Thyroid gland (tissue), 4 donors: ENCODE data around the gene BCAT1. TPM values are rescaled to one million over a fixed set of nuclear protein-coding genes. Genes with fewer than 3 reads are reported as not detected.
"Not testable (repeated sequence)": the region's sequence is repeated elsewhere in the genome, so short reads cannot be mapped to it uniquely, and the experiment has no call there.

ENCODE experiments used
- DNase-seq, 2 donors: peaks; one replicate each; pipeline ENCODE4 v3.0.0-alpha.2; 2019
- H3K27ac ChIP-seq, 3 donors: fragments of 200-600 bp; sonication (generic); 1 replicate in 2 of 3; 2 replicates in 1 of 3; pipeline ENCODE4 v1.5.1; 2016 to 2019; ENCODE audit warnings: mild to moderate bottlenecking in 1 of 3, moderate library complexity in 1 of 3
- H3K27me3 ChIP-seq: fragments of 200-600 bp; sonication (generic); one replicate; pipeline ENCODE4 v1.5.1; 2019
- H3K36me3 ChIP-seq, 2 donors: fragments of 200-600 bp; sonication (generic); one replicate each; pipeline ENCODE4 v1.5.1; 2016 to 2019
- H3K4me1 ChIP-seq, 2 donors: fragments of 200-600 bp; sonication (generic); one replicate each; pipeline ENCODE4 v1.5.1; 2017 to 2019
- H3K4me3 ChIP-seq, 3 donors: fragments of 200-600 bp; sonication (generic); replicated peaks in 1 of 3; 1 replicate in 2 of 3; 2 replicates in 1 of 3; pipeline ENCODE4 v1.5.1; 2016; ENCODE audit warnings: mild to moderate bottlenecking in 1 of 3
- H3K9me3 ChIP-seq: fragments of 200-600 bp; sonication (generic); one replicate; pipeline ENCODE4 v1.5.1; 2017
- CTCF ChIP-seq, 6 experiments: fragments of 200-600 bp in 3 of 6; fragments of 450-650 bp in 3 of 6; sonication (generic) in 3 of 6; IDR thresholded peaks; one replicate each; pipeline ENCODE4 v1.5.1; 2016 to 2019; ENCODE audit warnings: antibody characterized with exemption in 6 of 6, mild to moderate bottlenecking in 2 of 6, inconsistent platforms in 1 of 6, moderate library complexity in 1 of 6
- POLR2A ChIP-seq, 2 donors: fragments of 450-650 bp; IDR thresholded peaks; one replicate each; pipeline ENCODE4 v1.6.1; 2017; ENCODE audit warnings: antibody characterized with exemption in 2 of 2, mild to moderate bottlenecking in 2 of 2, moderate library complexity in 1 of 2
- WGBS, 2 donors: methylation state at CpG; one replicate each; pipeline ENCODE4 v1.1.5; 2017; 5-methylcytosine and 5-hydroxymethylcytosine counted together
- intact Hi-C: fragments of 100-400 bp; cut with DNase I; formaldehyde crosslinking; loops from one replicate; pipeline ENCODE4 v1.15.1; 2023
- total RNA-seq, 4 donors: library from RNA; depleted of rRNA; stranded (reverse); fragments of >200 nt; gene quantifications; one replicate each; pipeline ENCODE4 v1.2.3, GENCODE V29; 2016

Gene BCAT1
- total RNA-seq, 4 donors from 2014 or later: 3.8 to 49.1 (median 13.2) TPM

- Histone ChIP-seq H3K9me3 (no peaks in the 10 kb centered on the region), H3K4me3 (no peak overlapping the region), H3K27me3 (no peaks in the 10 kb centered on the region), H3K36me3 (no peaks in the 10 kb centered on the region), H3K27ac (no peak overlapping the region), H3K4me1 (no peaks in the 10 kb centered on the region)
- intact Hi-C loops: no loop called here
- WGBS, 2 donors: 78 to 83% methylated on average over 2 of the region's 2 CpGs
- no peak for DNase-seq
- TF ChIP-seq CTCF (IDR thresholded peaks at IDR 0.05): no peak
Measured at GRCh38 chr12:24929953-24930352, 18.9 kb downstream of the BCAT1 start.

DNA sequence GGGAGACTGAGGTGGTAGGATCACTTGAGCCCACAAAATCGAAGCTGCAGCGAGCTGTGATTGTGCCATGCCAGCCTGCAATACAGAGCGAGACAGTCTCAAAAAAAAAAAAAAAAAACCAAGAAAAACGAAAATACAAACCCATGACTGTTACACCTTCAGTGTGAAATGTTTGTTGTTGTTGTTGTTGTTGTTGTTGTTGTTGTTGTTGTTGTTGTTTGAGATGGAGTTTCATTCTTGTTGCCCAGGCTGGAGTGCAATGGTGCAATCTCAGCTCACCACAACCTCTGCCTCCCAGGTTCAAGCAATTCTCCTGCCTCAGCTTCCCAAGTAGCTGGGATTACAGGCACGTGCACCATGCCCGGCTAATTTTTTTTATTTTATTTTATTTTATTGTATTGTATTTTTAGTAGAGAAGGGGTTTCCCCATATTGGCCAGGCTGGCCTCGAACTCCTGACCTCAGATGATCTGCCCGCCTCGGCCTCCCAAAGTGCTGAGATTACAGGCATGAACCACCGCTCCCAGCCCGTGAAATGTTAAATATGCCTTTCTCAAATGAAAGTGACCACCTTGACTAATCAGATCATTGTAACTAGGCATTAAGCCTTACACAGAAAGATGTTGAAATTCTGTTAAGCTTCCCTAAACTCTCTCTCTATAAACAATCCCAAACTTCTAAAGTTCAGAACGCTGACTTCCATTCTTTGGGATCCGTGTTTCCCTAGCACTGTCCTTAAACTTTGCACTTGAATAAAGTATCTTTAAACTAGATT, 20.2 kb downstream of the BCAT1 start:
- DNase-seq, intact Hi-C loops, H3K27me3 ChIP-seq, H3K9me3 ChIP-seq, H3K4me1 ChIP-seq, H3K27ac ChIP-seq, H3K36me3 ChIP-seq, H3K4me3 ChIP-seq: not testable (repeated sequence)
- WGBS, 2 donors: 88 to 93% methylated on average over 13 of the region's 13 CpGs

DNA sequence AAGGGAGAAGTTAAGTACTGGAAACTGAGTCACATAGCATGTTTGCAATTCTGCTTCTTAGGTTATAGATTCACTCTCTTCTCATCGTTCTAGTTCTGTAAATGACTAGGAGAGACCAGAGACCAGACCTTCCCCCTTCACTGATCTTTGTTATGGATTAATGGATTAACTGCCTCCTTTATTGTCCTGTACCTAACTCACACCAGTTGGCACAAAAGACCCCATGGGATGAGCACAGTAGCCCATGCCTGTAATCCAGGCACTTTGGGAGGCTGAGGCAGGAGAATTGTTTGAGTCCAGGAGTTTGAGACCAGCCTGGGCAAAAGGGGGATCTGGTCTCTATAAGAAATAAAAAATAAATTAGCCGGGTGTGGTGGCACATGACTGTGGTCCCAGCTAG, 20.8 kb downstream of the BCAT1 start:
- WGBS, 2 donors: 83 to 90% methylated on average over 2 of the region's 2 CpGs
- no peak overlapping the region for H3K4me3 ChIP-seq
- no peaks in the 10 kb centered on the region for H3K36me3 ChIP-seq
- intact Hi-C loops: no loop called here
- H3K27ac ChIP-seq: no peak overlapping the region
- no peak for DNase-seq
- TF ChIP-seq POLR2A (IDR thresholded peaks at IDR 0.05) (no peak), CTCF (IDR thresholded peaks at IDR 0.05) (no peak)
- H3K27me3 ChIP-seq: no peaks in the 10 kb centered on the region
- H3K9me3 ChIP-seq: no peaks in the 10 kb centered on the region
- no peaks in the 10 kb centered on the region for H3K4me1 ChIP-seq

GRCh38 chr12:24926080-24926479, 22.8 kb downstream of the BCAT1 start:
- H3K27ac ChIP-seq, intact Hi-C loops, H3K4me3 ChIP-seq, DNase-seq, H3K27me3 ChIP-seq, H3K36me3 ChIP-seq, H3K4me1 ChIP-seq, H3K9me3 ChIP-seq: not testable (repeated sequence)
- WGBS, 2 donors: 95% methylated on average over 8 to 20 of the region's 24 CpGs

DNA sequence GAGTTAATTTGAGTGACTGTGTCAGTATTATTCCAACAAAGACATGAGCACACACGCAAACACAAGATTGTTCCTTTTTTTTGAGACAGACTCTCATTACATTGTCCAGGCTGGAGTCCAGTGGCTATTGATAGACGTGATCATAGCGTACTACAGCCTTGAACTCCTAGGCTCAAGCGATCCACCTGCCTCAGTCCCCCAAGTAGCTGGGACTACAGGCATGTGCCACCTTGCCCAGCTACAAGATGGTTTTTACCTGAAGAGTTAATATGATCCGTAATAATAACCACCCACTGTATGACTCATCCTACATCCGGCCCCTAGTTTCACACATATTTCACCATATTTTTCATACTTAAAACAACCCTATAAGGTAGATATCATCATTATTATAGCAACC, 26.8 kb downstream of the BCAT1 start:
- no peak overlapping the region for H3K27ac ChIP-seq
- no peaks in the 10 kb centered on the region for H3K4me1 ChIP-seq
- intact Hi-C loops: no loop called here
- no peaks in the 10 kb centered on the region for H3K9me3 ChIP-seq
- 90 to 92% methylated on average over 6 of the region's 6 CpGs for WGBS, 2 donors
- no peak for DNase-seq
- TF ChIP-seq POLR2A (IDR thresholded peaks at IDR 0.05) (no peak), CTCF (IDR thresholded peaks at IDR 0.05) (no peak)
- H3K27me3 ChIP-seq: no peaks in the 10 kb centered on the region
- no peaks in the 10 kb centered on the region for H3K36me3 ChIP-seq
- no peak overlapping the region for H3K4me3 ChIP-seq

- intact Hi-C loops: no loop called here
- Histone ChIP-seq H3K27me3 (no peaks in the 10 kb centered on the region), H3K4me3 (no peak overlapping the region), H3K9me3 (no peaks in the 10 kb centered on the region), H3K4me1 (no peaks in the 10 kb centered on the region), H3K36me3 (no peaks in the 10 kb centered on the region), H3K27ac (no peak overlapping the region)
- TF ChIP-seq POLR2A (IDR thresholded peaks at IDR 0.05): no peak
- TF ChIP-seq CTCF (IDR thresholded peaks at IDR 0.05): no peak
- no peak for DNase-seq
- 80 to 89% methylated on average over 3 of the region's 3 CpGs for WGBS, 2 donors
Measured at GRCh38 chr12:24921251-24922038, 27.5 kb downstream of the BCAT1 start.
